ENCODE data around the gene CRIP2. TPM values are rescaled to one million over a fixed set of nuclear protein-coding genes. Genes with fewer than 3 reads are reported as not detected.

The CRIP2 gene
- total and polyA plus RNA-seq, 2 of the 4 experiments (the other 2 are of a cell fraction): 18.1 to 123 TPM

DNA sequence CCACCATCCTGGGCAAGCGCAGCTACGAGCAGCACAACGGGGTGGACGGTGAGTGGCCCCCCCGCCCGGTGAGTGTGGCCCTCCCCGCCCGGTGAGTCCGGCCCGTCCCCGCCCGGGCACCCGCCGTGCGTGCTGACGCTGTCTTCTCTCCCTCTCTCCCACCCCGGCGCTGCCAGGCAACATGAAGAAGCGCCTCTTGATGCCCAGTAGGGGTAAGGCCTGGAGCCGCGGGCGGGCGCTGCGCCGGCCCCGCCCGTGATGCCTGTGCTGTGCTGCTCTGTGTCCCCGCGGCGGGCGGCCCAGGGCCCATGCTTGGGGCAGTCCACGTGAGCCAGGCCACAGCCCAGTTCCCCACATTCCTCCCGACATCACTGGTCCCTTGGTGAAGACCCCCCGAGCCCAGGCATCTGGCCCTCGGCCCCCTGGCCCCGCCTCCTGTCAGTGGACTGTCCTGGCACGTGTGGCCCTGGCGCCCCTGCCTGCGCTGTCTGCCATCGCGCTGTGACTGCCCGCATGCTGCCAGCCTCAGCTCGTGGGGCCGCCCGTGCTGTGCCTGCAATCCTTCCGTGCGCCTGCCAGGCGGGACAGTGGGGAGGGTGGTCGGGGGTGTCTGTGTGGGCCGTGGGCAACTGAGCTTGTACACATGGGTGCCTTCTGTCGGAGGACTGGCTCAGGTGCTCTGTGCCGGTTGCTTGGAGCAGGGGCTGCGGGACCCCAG, 7.9 kb upstream of the CRIP2 start:
- Histone ChIP-seq H2BK15ac (ENCODE audit: low read depth, low read length) (no peak overlapping the region), H3K4me1 (ENCODE audit: control insufficient read depth, insufficient read depth, low read length) (peaks cover 2% of the 10 kb centered on the region; the same call in 1 of the 2 replicates), H4K8ac (ENCODE audit: low read depth in 2 of 2, low read length in 2 of 2) (no peak overlapping the region), H3K9me3 (ENCODE audit: control insufficient read depth, insufficient read depth, low read length) (no peaks in the 10 kb centered on the region), H4K20me1 (ENCODE audit: insufficient read depth, low read length) (peaks cover 8% of the 10 kb centered on the region), H2AFZ (replicated peaks; ENCODE audit: low read length, poor library complexity) (no peak overlapping the region), H4K91ac (ENCODE audit: insufficient read depth, low read depth, low read length) (no peak overlapping the region), H4K5ac (ENCODE audit: low read depth, low read length) (no peak overlapping the region), H3K9ac (ENCODE audit: low read depth, low read length) (no peak overlapping the region), H2AK5ac (ENCODE audit: low read depth, low read length) (no peak overlapping the region), H3K4me2 (ENCODE audit: low read depth, low read length) (no peak overlapping the region), H2AK9ac (replicated peaks; ENCODE audit: low read depth, low read length, poor library complexity) (no peak overlapping the region), H3K23ac (ENCODE audit: low read depth, low read length) (no peak overlapping the region), H3K9me1 (ENCODE audit: insufficient read depth, low read length) (0 out of 2 replicates have a peak, but pooled peaks cover 3% of the 10 kb centered on the region), H2BK20ac (ENCODE audit: low read depth, low read length) (no peak overlapping the region), H3K27me3 (ENCODE audit: control insufficient read depth, insufficient read depth, low read length) (no peaks in the 10 kb centered on the region), H3K56ac (ENCODE audit: extremely low read depth, insufficient read depth, low read length) (no peak overlapping the region), H3K4me3 (ENCODE audit: insufficient read depth, low read depth, low read length) (no peak overlapping the region), H3K79me1 (ENCODE audit: low read depth in 1 of 2, low read length in 2 of 2) (no peaks in the 10 kb centered on the region; a peak in 1 of 4 replicates), H2BK5ac (ENCODE audit: low read depth, low read length, poor library complexity, severe bottlenecking) (no peak overlapping the region), H3K4ac (ENCODE audit: low read depth, low read length) (no peak overlapping the region), H3K18ac (ENCODE audit: low read depth, low read length) (no peak overlapping the region), H3K36me3 (ENCODE audit: control insufficient read depth, insufficient read depth, low read length) (peaks cover 60% of the 10 kb centered on the region), H3K14ac (replicated peaks; ENCODE audit: low read depth, low read length) (no peak overlapping the region), H2BK120ac (ENCODE audit: low read depth, low read length) (no peak overlapping the region), H3K27ac (ENCODE audit: insufficient read depth, low read length) (no peak overlapping the region)
- CTCF ChIA-PET: no interaction called here
- intact Hi-C loops (cut with micrococcal nuclease) (no loop called here), in situ Hi-C loops (cut with MboI; ENCODE audit: low sequenced_read_pairs) (no loop called here), dilution Hi-C loops (cut with HindIII; ENCODE audit: low sequenced_read_pairs, unreplicated experiment) (no loop called here)
- WGBS, 2 experiments (ENCODE audit: extremely low coverage in 2 of 2, insufficient read length in 1 of 2): 89% methylated on average over 7 of the region's 53 CpGs; no CpG with 5 or more reads in 1 of the 2 experiments
- POLR2A ChIA-PET (ENCODE audit: unreplicated experiment): no interaction called here
- DNase-seq (no peak), ATAC-seq (ENCODE audit: low read depth) (no peak)
- no TSS peak for BruUV-seq (replicated peaks)
- TF ChIP-seq POLR2A (IDR thresholded peaks at IDR 0.05; ENCODE audit: low read depth, low read length): no peak
